H1 (cell line): ENCODE data around the gene NUP107. TPM values are rescaled to one million over a fixed set of nuclear protein-coding genes. Genes with fewer than 3 reads are reported as not detected.

Experiments used
- CTCF ChIA-PET: fragments of 300-600 bp; sonication (Branson Sonifier 250); formaldehyde crosslinking; loops from one replicate; lab custom pipeline; 2021; ENCODE audit not compliant: partially characterized antibody; lab: Charles Lee
- POLR2A ChIA-PET: fragments of 300-600 bp; sonication (Branson Sonifier 250); formaldehyde crosslinking; loops from one replicate; lab custom pipeline; 2021; ENCODE audit warnings: inconsistent platforms; ENCODE audit not compliant: partially characterized antibody; lab: Charles Lee
- DNase-seq, 2 experiments: peaks; one replicate each; pipeline versions ENCODE4 v3.0.0 to v3.0.0-alpha.2; 2010 to 2022; ENCODE audit warnings: low spot score in 2 of 2, low read depth in 1 of 2, mixed read lengths in 1 of 2
- FAIRE-seq: peaks from 2 replicates; lab custom pipeline; 2011; peaks lifted over from hg19 to GRCh38; lab: Jason Lieb, UNC
- H2AFZ ChIP-seq: 2 replicates; pipeline ENCODE4 v1.8.1; 2012; ENCODE audit warnings: low read length, inconsistent platforms
- H2AK5ac ChIP-seq: 2 replicates; pipeline ENCODE4 v1.6.1; 2013; ENCODE audit warnings: low read depth, low read length
- H2BK120ac ChIP-seq: replicated peaks from 2 replicates; pipeline ENCODE3; 2013; ENCODE audit warnings: low read depth, low read length, inconsistent platforms
- H2BK12ac ChIP-seq: 2 replicates; pipeline ENCODE4 v1.6.1; 2013; ENCODE audit warnings: low read depth, low read length
- H2BK15ac ChIP-seq: 2 replicates; pipeline ENCODE4 v1.6.1; 2013; ENCODE audit warnings: low read length
- H2BK20ac ChIP-seq: 2 replicates; pipeline ENCODE4 v1.6.1; 2013; ENCODE audit warnings: low read length
- H2BK5ac ChIP-seq: 2 replicates; pipeline ENCODE4 v1.6.1; 2013; ENCODE audit warnings: low read depth, low read length
- H3K14ac ChIP-seq: 2 replicates; pipeline ENCODE4 v1.6.1; 2013; ENCODE audit warnings: inconsistent platforms; ENCODE audit not compliant: insufficient read length
- H3K18ac ChIP-seq: 2 replicates; pipeline ENCODE4 v1.6.1; 2013; ENCODE audit warnings: low read length; ENCODE audit errors: extremely low read depth
- H3K23ac ChIP-seq: 2 replicates; pipeline ENCODE4 v1.6.1; 2013; ENCODE audit warnings: inconsistent platforms; ENCODE audit not compliant: insufficient read length
- H3K23me2 ChIP-seq: 2 replicates; pipeline ENCODE4 v1.6.1; 2013; ENCODE audit warnings: low read depth, low read length
- H3K27ac ChIP-seq: 2 replicates; pipeline ENCODE4 v1.6.1; 2011; ENCODE audit warnings: low read depth, low read length, inconsistent platforms
- H3K27me3 ChIP-seq, 4 experiments: replicated peaks in 1 of 4; 1 replicate in 1 of 4; 2 replicates in 3 of 4; pipeline versions ENCODE4 v1.6.1 to v1.8.1; 2011 to 2013; ENCODE audit warnings: low read length in 3 of 4, mild to moderate bottlenecking in 3 of 4, inconsistent platforms in 2 of 4, mixed read lengths in 2 of 4, moderate library complexity in 1 of 4; ENCODE audit not compliant: control insufficient read depth in 3 of 4, insufficient read depth in 3 of 4; ENCODE audit errors: extremely low read depth in 1 of 4
- H3K36me3 ChIP-seq, 4 experiments: 2 replicates each; pipeline versions ENCODE4 v1.6.1 to v1.8.1; 2011 to 2013; ENCODE audit warnings: mild to moderate bottlenecking in 4 of 4, low read length in 3 of 4, moderate library complexity in 2 of 4, control low read depth in 1 of 4, inconsistent platforms in 1 of 4; ENCODE audit not compliant: insufficient read depth in 4 of 4, control insufficient read depth in 2 of 4
- H3K4ac ChIP-seq: replicated peaks from 2 replicates; pipeline ENCODE3; 2013; ENCODE audit warnings: low read length, low read depth, mixed read lengths, inconsistent platforms; ENCODE audit not compliant: insufficient read length
- H3K4me1 ChIP-seq, 4 experiments: replicated peaks in 1 of 4; 1 replicate in 1 of 4; 2 replicates in 3 of 4; pipeline versions ENCODE4 v1.6.1 to v1.8.1; 2011 to 2013; ENCODE audit warnings: low read length in 3 of 4, inconsistent platforms in 2 of 4, mixed read lengths in 1 of 4; ENCODE audit not compliant: insufficient read depth in 4 of 4, control insufficient read depth in 3 of 4
- H3K4me2 ChIP-seq, 2 experiments: 2 replicates each; pipeline versions ENCODE4 v1.6.1 to v1.8.1; 2011 to 2013; ENCODE audit warnings: low read depth in 2 of 2, low read length in 2 of 2, control low read depth in 1 of 2, inconsistent platforms in 1 of 2, mild to moderate bottlenecking in 1 of 2; ENCODE audit not compliant: insufficient read depth in 1 of 2
- H3K4me3 ChIP-seq, 4 experiments: fragments of 200-600, 300-600 bp in 1 of 4; sonication (generic), shearing (Covaris generic), sonication (Bioruptor Twin) in 1 of 4; 2 replicates each; pipeline versions ENCODE4 v1.5.1 to v1.8.1; 2011 to 2016; ENCODE audit warnings: low read length in 4 of 4, low read depth in 3 of 4, control low read depth in 2 of 4, inconsistent platforms in 2 of 4, mild to moderate bottlenecking in 2 of 4, mixed read lengths in 1 of 4, moderate library complexity in 1 of 4; ENCODE audit not compliant: insufficient read depth in 2 of 4; ENCODE audit errors: extremely low read depth in 1 of 4
- H3K56ac ChIP-seq: replicated peaks from 2 replicates; pipeline ENCODE3; 2013; ENCODE audit warnings: low read depth, mild to moderate bottlenecking, mixed read lengths, low read length, inconsistent platforms; ENCODE audit not compliant: insufficient read length
- H3K79me1 ChIP-seq: 2 replicates; pipeline ENCODE4 v1.6.1; 2013; ENCODE audit warnings: low read depth, low read length, control low read depth
- H3K79me2 ChIP-seq, 2 experiments: 2 replicates each; pipeline versions ENCODE4 v1.6.1 to v1.8.1; 2012 to 2013; ENCODE audit warnings: low read length in 2 of 2, mild to moderate bottlenecking in 2 of 2, inconsistent platforms in 1 of 2; ENCODE audit not compliant: insufficient read depth in 2 of 2, control insufficient read depth in 1 of 2
- H3K9ac ChIP-seq, 4 experiments: replicated peaks in 1 of 4; 1 replicate in 1 of 4; 2 replicates in 3 of 4; pipeline versions ENCODE4 v1.6.1 to v1.8.1; 2011 to 2013; ENCODE audit warnings: low read depth in 3 of 4, low read length in 3 of 4, control low read depth in 2 of 4, mild to moderate bottlenecking in 2 of 4, moderate library complexity in 2 of 4, inconsistent platforms in 1 of 4; ENCODE audit errors: extremely low read depth in 1 of 4
- H3K9me3 ChIP-seq, 2 experiments: 2 replicates each; pipeline versions ENCODE4 v1.6.1 to v1.8.1; 2012 to 2013; ENCODE audit warnings: mild to moderate bottlenecking in 2 of 2, moderate library complexity in 2 of 2, control low read depth in 1 of 2, inconsistent platforms in 1 of 2, low read depth in 1 of 2, low read length in 1 of 2, mixed read lengths in 1 of 2; ENCODE audit not compliant: insufficient read depth in 2 of 2
- H4K20me1 ChIP-seq, 2 experiments: replicated peaks in 1 of 2; 2 replicates each; pipeline versions ENCODE3 to v1.8.1; 2011 to 2013; ENCODE audit warnings: inconsistent platforms in 2 of 2, low read length in 2 of 2, mild to moderate bottlenecking in 1 of 2; ENCODE audit not compliant: insufficient read depth in 2 of 2, control insufficient read depth in 1 of 2
- H4K5ac ChIP-seq: 2 replicates; pipeline ENCODE4 v1.6.1; 2013; ENCODE audit warnings: low read length, low read depth, mixed read lengths, inconsistent platforms; ENCODE audit not compliant: insufficient read length
- H4K8ac ChIP-seq: 2 replicates; pipeline ENCODE4 v1.8.0; 2013; ENCODE audit warnings: mild to moderate bottlenecking, moderate library complexity, low read length, inconsistent platforms; ENCODE audit not compliant: insufficient read depth; ENCODE audit errors: extremely low read depth
- H4K91ac ChIP-seq: replicated peaks from 2 replicates; pipeline ENCODE3; 2013; ENCODE audit warnings: low read length, mixed read lengths, inconsistent platforms; ENCODE audit not compliant: insufficient read length
- WGBS, 2 experiments: shearing (Covaris generic) in 1 of 2; methylation state at CpG; one replicate each; pipeline versions ENCODE4 v1.1.6 to v1.1.7; 2013 to 2015; ENCODE audit warnings: low lambda C conversion rate in 2 of 2, mixed read lengths in 2 of 2, inconsistent platforms in 1 of 2, low coverage in 1 of 2, missing lambda C conversion rate in 1 of 2; ENCODE audit not compliant: insufficient replicate concordance in 2 of 2, insufficient coverage in 1 of 2, insufficient read length in 1 of 2; ENCODE audit errors: extremely low coverage in 1 of 2, missing lambda C conversion rate in 1 of 2; 5-methylcytosine and 5-hydroxymethylcytosine counted together
- polyA plus RNA-seq, 7 experiments: library from polyadenylated mRNA; depleted of rRNA in 3 of 7; stranded (reverse) in 5 of 7; unstranded in 2 of 7; fragments of >200 nt in 5 of 7; fragments of 200-250 nt in 2 of 7; gene quantifications; 1 replicate in 5 of 7; 2 replicates in 1 of 7; 4 replicates in 1 of 7; pipeline versions ENCODE4 v1.2.1 to v1.2.3, GENCODE V29; 2011 to 2013; ENCODE audit warnings: missing spikeins in 2 of 7, mixed read lengths in 2 of 7
- total RNA-seq: library from RNA; stranded (reverse); fragmentation: NEBNext Ultra II Directional; extraction: Animal tissue kit (Norgen Biotek cat#: 25700); gene quantifications from 2 replicates; pipeline ENCODE4 v1.2.1, GENCODE V29; 2021

The NUP107 gene
- total and polyA plus RNA-seq, 2 of the 8 experiments (the other 6 are each of a cell fraction or from before 2014, with no cell fraction given): 46.1 to 141 TPM

GRCh38 chr12:68750506-68750905 lies 63.7 kb downstream of the NUP107 start:
- Histone ChIP-seq H3K14ac (no peak overlapping the region), H3K79me1 (peaks cover 3% of the 10 kb centered on the region; the same call in 1 of the 2 replicates), H4K91ac (no peak overlapping the region), H2BK5ac (no peak overlapping the region), H3K79me2 (peaks cover 0 to 16% of the 10 kb centered on the region in 2 experiments; a peak in 2 of 4 replicates), H4K5ac (no peak overlapping the region), H3K4me2 (no peak overlapping the region), H3K27ac (no peak overlapping the region), H2AFZ (no peak overlapping the region), H3K18ac (no peak overlapping the region), H2BK20ac (no peak overlapping the region), H2AK5ac (no peak overlapping the region), H3K4me1 (no peaks in the 10 kb centered on the region; a peak in 2 of 7 replicates), H3K9me3 (no peaks in the 10 kb centered on the region), H3K27me3 (no peaks in the 10 kb centered on the region), H3K56ac (no peak overlapping the region), H2BK15ac (no peak overlapping the region), H3K9ac (no peak overlapping the region), H2BK120ac (no peak overlapping the region), H3K4ac (no peak overlapping the region), H3K23ac (no peak overlapping the region), H3K36me3 (peaks cover 9 to 26% (median 20%) of the 10 kb centered on the region in 4 experiments; a peak in 5 of 8 replicates), H4K20me1 (no peaks in the 10 kb centered on the region), H3K23me2 (peaks cover 8% of the 10 kb centered on the region), H4K8ac (no peak overlapping the region), H2BK12ac (no peak overlapping the region), H3K4me3 (no peak overlapping the region)
- POLR2A ChIA-PET: no interaction called here
- FAIRE-seq: no peak
- WGBS, 2 experiments: 86% methylated on average over 4 of the region's 4 CpGs; no CpG with 5 or more reads in 1 of the 2 experiments
- DNase-seq: no peak
- CTCF ChIA-PET: no interaction called here
